NK-92 (cell line): ENCODE data around the gene HACE1.
"Not testable (repeated sequence)": the region's sequence is repeated elsewhere in the genome, so short reads cannot be mapped to it uniquely, and the experiment has no call there.

Experiments used
- DNase-seq: peaks from one replicate; lab custom pipeline; 2025; ENCODE audit not compliant: unreplicated experiment; lab: John Stamatoyannopoulos, UW

Gene HACE1

DNA sequence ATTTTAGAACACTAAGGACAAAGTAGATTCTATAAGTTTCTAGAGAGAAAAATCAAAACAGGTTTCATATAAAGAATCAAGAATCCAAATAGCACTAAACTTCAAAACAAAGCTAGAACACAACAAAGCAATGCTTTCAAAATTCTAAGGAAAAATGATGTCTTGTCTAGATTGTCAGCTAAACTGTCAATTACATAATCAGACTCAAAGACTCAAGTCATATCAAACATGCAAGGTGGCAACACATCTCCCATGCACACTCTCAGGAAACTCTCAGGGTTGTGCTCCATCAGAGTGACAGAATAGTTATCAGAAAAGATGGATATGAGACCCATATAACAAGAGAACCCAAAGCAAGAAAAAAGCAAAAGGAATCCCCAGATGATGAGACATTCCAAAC, 23.9 kb downstream of the HACE1 start:
- DNase-seq, result no peak

DNA sequence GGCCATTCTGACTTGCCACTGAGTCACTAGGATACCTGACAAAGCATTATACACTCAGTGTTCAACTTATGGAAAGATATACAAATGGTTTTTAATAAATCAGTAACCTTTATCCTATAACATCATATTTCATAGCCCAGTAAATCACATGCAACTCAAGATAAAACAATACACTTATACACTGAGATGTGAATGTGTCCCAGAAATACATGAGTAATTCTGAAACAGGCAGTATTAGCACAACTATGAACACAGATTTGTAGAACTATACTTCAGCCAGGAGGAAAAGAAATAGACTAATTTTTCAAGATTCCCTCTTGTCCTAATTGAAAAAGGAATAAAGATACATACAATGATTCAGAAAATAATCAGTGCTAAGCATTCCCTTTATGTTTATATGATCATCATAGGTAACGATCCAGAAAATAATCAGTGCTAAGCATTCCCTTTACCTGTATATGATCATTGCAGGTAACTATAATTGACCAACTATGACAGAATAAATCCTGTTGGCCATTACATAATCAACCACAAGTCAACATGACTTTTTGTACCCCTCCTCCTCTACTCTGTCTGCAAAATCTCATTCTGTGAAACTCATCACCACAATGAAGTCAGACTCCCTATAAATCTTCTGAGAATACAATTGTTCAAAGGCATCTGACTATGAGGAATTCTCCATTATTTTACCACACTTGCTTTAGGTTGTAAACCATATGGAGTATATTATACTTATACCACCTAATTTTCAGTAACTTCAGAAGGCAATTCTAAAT, 30.3 kb downstream of the HACE1 start:
- no peak for DNase-seq

- no peak for DNase-seq
Observed at GRCh38 chr6:104828478-104828877, 31.2 kb downstream of the HACE1 start.

GRCh38 chr6:104820820-104821219, 38.9 kb downstream of the HACE1 start:
- DNase-seq, result not testable (repeated sequence)

DNA sequence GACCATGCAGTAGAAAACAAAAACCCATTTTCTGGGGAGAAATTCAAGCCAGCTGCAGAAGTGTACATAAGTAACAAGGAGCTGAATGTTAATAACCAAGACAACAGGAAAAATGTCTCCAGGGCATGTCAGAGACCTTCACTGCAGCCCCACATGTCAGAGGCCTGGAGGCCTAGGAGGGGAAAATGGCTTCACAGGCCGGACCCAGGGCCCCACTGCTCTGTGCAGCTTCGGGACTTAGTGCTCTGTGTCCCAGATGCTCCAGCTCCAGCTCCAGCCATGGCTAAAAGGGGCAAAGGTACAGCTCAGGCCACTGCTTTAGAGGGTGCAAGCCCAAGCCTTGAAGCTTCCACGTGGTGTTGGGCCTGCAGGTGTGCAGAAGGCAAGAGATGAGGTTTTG, 43.6 kb downstream of the HACE1 start:
- DNase-seq, result no peak

DNA sequence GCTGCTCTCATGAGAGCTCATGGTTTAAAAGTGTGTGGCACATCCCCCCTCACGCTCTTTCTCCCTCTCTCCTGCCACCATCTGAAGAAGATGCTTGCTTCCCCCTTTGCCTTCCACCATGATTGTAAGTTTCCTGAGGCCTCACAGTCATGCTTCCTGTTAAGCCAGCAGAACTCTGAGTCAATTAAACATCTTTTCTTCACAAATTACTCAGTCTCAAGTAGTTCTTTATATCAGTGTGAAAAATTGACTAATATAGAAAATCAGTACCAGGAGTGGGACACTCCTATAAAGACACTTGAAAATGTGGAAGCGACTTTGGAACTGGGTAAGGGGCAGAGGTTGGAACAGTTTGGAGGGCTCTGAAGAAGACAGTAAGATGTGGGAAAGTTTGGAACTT, 45.0 kb downstream of the HACE1 start:
- DNase-seq, result no peak

GRCh38 chr6:104813552-104813951, 46.2 kb downstream of the HACE1 start:
- no peak for DNase-seq

- DNase-seq, result no peak
Observed at GRCh38 chr6:104809116-104809515, 50.6 kb downstream of the HACE1 start.

GRCh38 chr6:104805335-104805734, 54.4 kb downstream of the HACE1 start:
- not testable (repeated sequence) for DNase-seq

DNA sequence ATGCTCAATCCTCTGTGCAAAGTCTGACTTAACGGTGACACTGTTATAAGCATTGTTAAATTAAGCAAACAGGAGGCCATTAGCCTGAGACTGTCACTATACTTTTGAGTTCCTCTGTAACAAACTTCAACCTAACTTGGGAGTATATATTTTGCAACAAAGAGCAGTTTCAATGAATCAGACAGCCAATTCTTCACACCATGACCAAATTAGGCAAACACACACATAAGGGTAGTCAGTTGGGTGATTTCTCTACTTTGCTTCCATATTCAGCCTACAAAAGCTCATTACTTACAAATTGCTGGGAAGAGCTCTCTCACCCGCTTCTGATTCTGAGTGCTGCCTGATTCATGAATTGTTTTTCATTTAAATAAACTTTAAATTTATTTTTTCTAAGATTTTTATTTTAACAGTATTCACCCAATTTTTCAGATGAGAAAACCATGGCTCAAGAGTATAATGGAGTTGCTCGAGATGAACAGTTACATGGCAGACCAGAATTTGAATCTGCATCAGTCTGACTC, 60.5 kb downstream of the HACE1 start:
- DNase-seq, result no peak

- DNase-seq, result no peak
Observed at GRCh38 chr6:104796031-104796785, 63.5 kb downstream of the HACE1 start.

- DNase-seq, result no peak
Observed at GRCh38 chr6:104795363-104795762, 64.4 kb downstream of the HACE1 start.

- no peak for DNase-seq
Observed at GRCh38 chr6:104789770-104790190, 69.9 kb downstream of the HACE1 start.

DNA sequence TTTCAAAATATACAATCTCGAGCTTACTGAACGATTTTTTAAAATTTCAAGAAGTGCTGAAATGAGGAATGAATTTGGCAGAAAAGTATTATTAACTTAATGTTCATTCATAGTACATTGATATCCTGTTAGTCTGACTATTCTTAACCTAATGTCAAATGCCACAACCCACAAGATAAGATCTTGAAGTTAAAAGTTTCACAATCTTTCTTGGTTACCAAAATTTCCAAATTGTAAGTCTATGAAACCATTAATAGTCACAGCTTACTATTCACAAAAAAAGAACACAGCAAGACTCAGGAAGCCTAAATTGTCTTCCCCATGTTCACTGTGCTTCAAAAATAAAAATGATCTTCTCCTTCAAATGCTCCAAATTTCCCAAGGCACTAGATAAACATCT, 71.3 kb downstream of the HACE1 start:
- no peak for DNase-seq

- DNase-seq, result no peak
Observed at GRCh38 chr6:104787305-104787704, 72.4 kb downstream of the HACE1 start.

GRCh38 chr6:104784884-104785283, 74.8 kb downstream of the HACE1 start:
- DNase-seq, result no peak

GRCh38 chr6:104771258-104771832, 88.4 kb downstream of the HACE1 start:
- DNase-seq, result no peak

DNA sequence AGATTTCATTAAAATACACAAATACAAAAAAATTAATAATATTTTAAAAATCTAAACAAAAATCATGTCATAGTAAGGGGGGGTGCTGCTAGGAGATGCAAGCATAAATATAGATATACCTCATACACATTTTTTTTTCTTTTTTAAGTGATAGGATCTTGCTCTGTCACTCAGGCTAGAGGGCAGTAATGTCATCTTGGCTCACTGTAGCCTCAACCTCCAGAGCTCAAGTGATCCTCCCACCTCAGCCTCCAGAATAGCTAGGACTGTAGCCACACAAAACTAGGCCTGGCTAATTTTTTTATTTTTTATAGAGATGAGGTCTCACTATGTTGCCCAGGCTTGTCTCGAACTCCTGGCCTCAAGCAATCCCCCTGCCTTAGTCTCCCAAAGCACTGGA, 90.8 kb downstream of the HACE1 start:
- no peak for DNase-seq

DNA sequence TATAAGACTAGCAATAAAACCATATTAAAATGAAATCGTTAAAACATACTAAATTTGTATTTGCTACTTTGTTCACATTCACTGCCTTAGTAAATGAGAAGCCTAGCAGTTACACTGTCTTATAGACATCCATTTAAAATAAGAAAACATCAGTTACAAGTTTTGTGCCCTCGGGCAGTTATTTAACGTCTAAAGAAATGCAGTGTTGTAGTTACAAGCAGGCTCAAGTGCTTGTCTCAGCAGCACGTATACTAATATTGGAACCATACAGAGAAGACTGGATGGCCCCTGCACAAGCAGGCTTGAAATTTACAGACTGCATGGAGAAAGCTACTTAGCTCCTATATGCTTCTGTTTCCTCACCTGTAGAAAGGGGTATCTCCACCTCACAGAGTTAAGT, 93.1 kb downstream of the HACE1 start:
- DNase-seq, result no peak

DNA sequence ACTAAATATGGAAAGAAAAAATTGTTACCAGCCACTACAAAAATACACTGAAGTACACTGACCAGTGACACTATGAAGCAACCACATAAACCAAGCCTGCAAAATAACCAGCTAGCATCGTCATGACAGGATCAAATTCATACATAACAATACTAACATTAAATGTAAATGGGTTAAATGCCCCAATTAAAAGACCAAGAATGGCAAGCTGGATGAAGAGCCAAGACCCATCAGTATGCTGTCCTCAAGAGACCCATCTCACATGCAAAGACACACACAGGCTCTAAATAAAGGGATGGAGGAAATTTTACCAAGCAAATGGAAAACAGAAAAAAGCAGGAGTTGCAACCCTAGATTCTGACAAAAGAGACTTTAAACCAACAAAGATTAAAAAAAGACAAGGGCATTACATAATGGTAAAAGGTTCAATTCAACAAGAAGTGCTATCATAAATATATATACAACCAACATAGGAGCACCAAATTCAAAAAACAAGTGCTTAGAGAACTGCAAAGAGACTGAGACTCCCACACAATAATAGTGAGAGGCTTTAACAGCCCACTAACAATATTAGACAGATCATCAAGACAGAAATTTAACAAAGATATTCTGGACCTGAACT, 104.8 kb downstream of the HACE1 start:
- DNase-seq, result no peak

- DNase-seq, result no peak
Observed at GRCh38 chr6:104753251-104753650, 106.5 kb downstream of the HACE1 start.
